NCI-H146 treated with DMSO at 0.1 percent for 48 hours (cell line): ENCODE data around the gene CWH43.
"Not testable (repeated sequence)": the region's sequence is repeated elsewhere in the genome, so short reads cannot be mapped to it uniquely, and the experiment has no call there.

Source experiments
- DNase-seq: peaks from one replicate; lab custom pipeline; 2025; ENCODE audit not compliant: unreplicated experiment; lab: John Stamatoyannopoulos, UW

The CWH43 gene

GRCh38 chr4:48974979-48975640, 11.0 kb upstream of the CWH43 start:
- DNase-seq: no peak

DNA sequence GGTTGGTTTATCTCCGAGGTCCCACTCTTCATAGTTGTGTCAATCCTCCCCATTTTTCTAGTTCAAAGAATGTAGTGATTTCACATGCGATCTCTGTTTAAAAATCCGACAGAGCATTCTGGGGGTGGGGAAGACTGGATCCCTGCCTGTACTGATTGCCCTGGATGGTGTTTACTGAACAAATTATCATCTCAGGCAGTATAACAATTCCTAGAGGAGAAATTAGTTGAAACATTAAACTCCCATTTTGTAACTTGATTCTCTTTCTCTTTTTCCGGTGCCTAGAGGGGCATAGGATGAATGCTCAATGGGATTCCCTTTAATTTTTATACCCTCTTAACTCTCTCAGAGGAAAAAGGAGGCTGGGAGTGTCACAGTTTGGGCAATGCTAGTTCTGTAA, 10.0 kb upstream of the CWH43 start:
- DNase-seq: no peak

GRCh38 chr4:48979914-48980579, 6.0 kb upstream of the CWH43 start:
- DNase-seq: no peak

- DNase-seq: not testable (repeated sequence)
These were observed 2.1 kb upstream of the CWH43 start for GRCh38 chr4:48984005-48984404.

DNA sequence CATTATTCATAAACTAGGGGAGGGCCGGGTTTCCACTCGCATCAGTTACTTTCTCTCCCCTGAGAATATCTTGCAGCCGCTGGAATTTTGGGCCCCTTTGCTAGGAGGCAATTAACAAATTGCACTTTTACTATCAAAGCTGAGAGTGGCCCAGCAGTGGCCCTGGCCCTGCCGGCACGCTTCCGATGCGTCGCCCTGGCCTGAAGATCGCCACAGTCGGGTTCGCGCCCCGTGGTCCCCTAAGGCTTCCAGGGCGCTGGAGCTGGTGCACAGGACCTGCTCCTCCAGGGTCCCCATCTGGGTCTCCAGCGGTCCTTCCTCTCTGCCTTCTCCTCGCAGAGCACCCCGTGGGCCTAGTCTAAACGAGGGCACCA, 486 bp upstream of the CWH43 start:
- DNase-seq: no peak

DNA sequence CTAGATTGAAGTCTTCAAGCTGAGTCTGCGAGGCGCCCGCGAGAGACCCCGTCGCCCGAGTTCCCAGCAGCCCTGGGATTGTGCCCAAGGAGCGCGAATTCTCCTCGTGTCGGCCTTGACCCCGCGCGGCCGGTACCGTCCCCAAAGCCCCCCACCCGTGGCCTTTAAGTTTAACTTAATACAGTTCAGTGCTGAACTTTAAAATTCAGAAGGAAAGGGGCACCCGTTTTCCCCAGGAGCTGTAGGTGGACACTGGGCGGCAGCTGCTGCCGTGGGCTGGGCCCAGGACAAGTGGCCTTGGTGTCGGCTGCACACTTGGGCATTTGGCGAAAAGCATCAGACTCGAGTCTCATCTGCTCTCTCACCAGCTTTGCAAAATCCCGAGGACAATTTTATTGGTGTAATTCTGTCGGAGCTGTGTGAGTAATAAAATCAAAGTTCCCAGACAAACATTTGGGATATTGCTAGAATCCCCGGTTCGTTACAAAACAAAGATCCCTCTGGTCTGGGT, 634 bp downstream of the CWH43 start:
- DNase-seq: no peak

DNA sequence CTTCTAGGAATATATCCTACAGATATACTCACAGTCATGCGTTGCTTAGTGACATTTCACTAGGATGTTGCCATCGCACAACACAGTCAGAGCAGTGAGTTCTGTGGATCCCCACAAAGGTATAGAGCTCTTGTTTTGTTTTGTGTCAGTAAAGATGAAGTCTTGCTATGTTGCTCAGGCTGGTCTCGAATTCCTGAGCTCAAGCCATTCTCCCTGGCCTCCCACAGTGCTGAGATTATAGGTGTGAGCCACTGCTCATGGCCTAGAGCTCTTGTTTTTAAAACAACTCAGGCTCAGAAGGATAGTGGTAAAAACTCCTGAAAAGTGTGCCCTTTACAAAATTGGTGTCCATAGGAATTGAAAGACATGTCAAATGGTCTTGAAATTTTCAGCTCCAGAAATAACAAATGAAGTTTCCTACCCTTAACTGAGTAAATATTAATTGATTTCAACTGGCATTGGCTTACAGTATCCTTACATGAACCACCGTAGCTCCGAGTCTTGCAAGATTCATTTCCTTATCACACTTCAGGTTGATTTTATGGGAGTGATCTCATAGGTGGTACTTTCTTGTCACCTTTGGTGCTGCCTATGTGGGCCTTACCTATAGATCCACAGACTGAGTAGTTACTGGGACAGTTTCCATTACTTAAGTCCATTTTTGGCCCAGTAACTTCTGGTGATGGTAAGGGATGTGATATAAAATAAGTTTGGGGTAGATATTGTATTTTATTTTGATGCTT, 3.6 kb downstream of the CWH43 start:
- no peak for DNase-seq

GRCh38 chr4:48991357-48991756, 5.3 kb downstream of the CWH43 start:
- no peak for DNase-seq

DNA sequence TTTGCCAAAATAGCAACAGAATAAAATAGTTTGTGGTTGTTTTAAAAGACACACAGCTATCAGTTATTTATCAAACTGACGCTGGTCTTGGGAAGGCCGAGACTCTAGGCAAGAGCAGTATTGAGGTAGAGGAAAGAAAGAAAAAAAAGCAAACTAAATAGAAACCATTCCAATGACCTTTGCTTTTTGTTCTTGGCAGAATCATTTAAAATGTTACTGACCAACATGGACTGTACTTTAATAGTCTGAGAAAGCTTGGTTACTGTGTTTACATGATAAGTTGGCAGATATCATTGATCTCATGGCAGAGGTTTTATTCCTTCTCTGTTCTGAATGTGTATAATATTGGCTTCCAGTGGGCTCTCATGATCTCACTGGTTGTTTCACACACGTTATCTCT, 11.9 kb downstream of the CWH43 start:
- DNase-seq: no peak

DNA sequence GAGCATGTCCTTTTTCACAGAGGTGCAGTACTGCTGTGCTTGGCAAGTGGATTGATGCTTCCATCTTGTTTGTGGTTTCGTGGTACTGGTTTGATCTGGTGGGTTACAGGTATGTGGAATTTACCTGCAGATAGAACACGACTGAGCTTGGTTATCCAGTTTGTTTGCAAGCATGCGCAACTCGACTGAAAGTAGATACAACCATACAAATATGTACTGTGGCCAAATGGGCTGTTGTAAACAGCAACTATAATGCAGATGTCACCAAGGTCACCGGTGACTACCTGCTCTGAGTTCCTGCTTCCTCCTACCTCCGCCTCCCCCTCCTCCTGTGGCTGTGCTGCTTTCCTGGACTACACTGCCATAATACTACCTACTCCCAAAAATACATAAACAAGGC, 12.4 kb downstream of the CWH43 start:
- DNase-seq: no peak

- DNase-seq: peak; percentile 61
These were observed 14.7 kb downstream of the CWH43 start for GRCh38 chr4:49000806-49001205.

GRCh38 chr4:49002931-49003330, 16.9 kb downstream of the CWH43 start:
- DNase-seq: no peak

DNA sequence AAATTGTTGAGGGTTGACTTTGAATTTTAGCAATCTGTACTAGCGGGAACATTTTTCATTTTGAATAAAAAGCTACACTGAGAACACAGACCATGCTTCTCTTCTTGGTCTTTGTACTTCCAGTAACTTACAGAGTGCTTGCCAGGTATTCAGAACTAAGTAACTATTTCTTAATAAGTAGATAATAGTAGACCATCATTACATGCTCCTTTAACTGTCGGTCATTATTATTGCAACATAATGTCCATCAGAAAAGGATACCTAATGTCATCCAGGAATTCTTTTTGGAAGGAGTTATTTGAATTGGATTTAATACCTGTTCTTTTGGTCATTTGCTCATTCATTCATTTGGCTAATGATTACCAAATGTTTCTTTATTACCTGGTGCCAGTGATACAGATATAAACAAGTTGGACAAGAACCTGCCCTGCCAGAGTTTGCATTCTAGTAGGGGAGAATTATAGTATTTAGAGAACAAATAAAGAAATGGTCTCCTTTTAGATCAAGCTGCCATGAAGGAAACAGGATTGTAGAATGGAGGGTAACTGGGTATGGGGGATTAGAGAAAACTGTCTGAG, 32.7 kb downstream of the CWH43 start:
- DNase-seq: no peak

GRCh38 chr4:49032440-49033161, 46.5 kb downstream of the CWH43 start:
- peak; percentile 22 for DNase-seq

- no peak for DNase-seq
These were observed 50.5 kb downstream of the CWH43 start for GRCh38 chr4:49036528-49036927.

DNA sequence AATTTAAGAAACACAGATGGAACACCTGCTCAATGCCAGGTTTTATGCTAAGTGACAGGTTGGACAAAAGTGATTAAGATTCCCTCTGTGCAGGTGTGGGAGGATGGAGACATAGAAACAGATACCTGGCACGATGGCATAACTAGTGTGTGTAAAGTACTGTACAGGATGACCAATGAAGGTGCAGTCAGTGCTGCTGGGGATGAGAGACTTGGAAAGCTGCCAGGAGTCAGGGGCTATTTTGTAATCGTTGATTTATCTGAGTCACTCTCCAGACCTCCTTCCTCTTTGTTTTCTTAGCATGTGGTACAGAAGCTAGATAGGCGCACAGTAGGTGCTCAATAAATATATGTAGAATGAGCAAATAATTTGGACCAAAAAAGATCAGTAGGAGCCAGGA, 58.2 kb downstream of the CWH43 start:
- peak; percentile 94 for DNase-seq

DNA sequence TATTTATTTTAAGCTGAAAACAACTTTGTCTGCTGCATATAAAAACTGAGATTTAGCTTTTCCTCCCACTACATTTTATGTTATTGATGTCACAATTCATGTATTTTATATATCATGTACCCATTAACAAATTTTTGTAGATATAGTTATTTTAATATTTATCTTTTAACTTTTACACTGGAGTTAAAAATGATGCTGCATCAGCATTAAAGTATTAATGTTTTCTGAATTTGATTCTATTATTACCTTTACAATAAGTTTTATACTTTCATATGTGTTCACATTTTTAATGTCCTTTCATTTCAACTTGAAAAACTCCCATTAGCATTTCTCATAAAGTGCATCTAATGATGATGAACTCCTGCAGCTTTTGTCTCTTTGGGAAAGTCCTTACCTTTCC, 72.2 kb downstream of the CWH43 start:
- DNase-seq: no peak

- DNase-seq: no peak
These were observed 77.6 kb downstream of the CWH43 start for GRCh38 chr4:49063670-49064069.

GRCh38 chr4:49072196-49072595, 86.1 kb downstream of the CWH43 start:
- not testable (repeated sequence) for DNase-seq

GRCh38 chr4:49091883-49092282, 105.8 kb downstream of the CWH43 start:
- not testable (repeated sequence) for DNase-seq

- DNase-seq: not testable (repeated sequence)
These were observed 106.6 kb downstream of the CWH43 start for GRCh38 chr4:49092608-49093135.
